ELR (cell line): ENCODE data around the gene SH3RF1.
"Not testable (repeated sequence)": the region's sequence is repeated elsewhere in the genome, so short reads cannot be mapped to it uniquely, and the experiment has no call there.

Experiments used
- DNase-seq: peaks from one replicate; pipeline ENCODE4 v3.0.0-alpha.2; 2015; ENCODE audit warnings: low read depth

The SH3RF1 gene

DNA sequence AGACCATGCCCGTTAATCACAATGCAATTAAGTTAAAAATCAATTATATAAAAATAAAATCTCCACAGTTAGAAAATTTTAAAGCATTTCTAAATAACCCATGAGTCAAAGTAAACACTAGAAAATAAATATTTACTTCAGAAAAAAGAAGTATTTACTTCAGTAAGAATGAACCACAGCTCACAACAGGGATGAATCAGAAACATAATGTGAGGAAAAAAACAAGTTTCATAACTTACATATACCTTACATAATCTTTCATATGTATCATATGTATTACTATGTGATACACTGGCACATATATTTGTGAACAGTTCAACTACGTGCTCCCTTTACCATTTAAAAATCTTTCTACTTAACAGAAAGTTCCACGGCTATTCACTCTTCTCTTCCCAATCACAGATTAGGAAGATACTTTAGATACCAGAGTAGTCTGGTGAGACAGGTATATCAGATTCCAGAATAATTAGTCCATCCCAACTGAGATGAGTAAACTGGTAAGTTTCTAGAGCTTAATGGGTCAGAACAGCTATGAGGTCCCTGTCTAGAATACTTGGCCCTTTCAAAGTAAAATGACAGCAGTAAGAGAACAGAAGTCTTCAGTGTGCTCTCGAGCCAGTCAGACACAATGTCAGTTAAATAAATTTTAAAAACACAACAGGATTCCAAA is 70.3 kb downstream of the SH3RF1 start:
- DNase-seq = peak; percentile 15

DNA sequence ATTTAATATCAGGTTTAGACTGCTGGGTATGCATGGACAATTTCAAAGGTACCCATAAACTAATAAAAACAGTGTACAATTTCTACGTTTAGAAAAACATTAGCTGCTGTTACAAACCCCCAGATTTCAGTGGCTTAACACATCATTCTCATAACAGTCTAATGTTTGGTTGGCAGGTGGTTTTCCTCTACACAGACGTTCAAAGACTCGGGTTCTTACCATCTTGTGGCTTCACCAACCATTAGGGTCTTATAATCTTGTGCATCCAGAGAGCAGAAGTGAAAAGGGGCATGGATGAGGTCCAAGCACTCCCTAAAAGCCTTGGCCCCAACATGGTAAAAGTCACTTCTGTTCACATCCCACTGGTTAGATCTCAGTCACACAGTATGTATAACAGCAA is 71.6 kb downstream of the SH3RF1 start:
- no peak for DNase-seq

DNA sequence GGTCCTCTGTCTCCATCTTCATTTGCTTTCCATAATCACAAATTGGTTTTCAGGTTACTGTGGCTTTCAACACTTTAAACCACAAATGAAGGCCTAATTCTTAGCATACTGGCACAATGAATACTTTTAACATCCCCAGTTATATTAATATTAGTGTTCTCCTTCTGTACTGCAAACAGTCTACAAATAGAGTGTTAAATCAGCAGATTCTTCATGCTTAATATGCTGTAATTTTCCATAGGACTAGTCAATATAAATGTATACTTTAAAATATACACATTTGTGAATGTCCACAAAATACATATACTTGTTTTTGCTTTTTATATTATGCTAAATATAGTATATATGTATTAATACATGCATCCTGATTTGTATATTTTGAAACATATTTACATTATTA is 72.6 kb downstream of the SH3RF1 start:
- DNase-seq = no peak

DNA sequence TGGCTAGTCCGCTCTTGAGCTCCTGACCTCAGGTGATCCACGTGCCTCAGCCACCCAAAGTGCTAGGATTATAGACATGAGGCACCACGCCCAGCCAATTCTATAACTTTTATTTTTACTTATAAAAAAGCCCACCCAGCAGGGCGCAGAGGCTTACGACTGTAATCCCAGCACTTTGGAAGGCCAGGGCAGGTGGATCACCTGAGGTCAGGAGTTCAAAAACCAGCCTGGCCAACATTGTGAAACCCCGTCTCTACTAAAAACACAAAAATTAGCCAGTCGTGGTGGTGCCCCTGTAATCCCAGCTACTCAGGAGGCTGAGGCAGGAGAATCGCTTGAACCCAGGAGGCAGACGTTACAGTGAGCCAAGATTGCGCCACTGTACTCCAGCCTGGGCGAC is 73.5 kb downstream of the SH3RF1 start:
- not testable (repeated sequence) for DNase-seq

DNA sequence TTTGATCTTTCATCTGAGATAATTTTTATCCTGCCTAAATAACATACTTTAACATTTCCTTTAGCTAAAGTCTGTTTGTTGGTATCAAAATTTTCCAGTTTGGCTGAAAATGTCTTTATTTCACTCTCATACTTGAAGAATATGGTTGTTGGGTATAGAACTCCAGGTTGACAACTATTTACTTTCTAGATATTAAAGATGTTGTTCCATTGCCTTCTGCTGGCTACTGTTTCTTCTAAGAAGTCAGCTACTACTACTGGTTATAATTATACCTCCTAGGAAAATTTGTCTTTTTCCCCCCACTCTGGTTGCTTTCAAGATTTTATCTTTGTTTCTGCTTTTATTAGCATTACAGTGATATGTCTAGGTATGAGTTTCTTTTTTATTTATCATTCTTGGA is 75.7 kb downstream of the SH3RF1 start:
- DNase-seq = no peak

DNA sequence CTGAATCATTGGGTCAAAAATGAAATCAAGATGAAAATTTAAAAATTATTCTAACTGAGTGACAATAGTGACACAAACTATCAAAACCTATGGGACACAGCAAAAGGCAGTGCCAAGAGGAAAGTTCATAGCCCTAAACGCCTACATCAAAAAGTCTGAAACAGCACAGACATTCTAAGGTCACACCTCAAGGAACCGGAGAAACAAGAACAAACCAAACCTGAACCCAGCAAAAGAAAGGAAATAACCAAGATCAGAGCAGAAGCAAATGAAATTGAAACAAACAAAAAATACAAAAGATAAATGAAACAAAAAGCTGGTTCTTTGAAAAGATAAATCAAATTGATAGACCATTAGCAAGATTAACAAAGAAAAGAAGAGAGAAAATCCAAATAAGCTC is 80.8 kb downstream of the SH3RF1 start:
- not testable (repeated sequence) for DNase-seq

DNA sequence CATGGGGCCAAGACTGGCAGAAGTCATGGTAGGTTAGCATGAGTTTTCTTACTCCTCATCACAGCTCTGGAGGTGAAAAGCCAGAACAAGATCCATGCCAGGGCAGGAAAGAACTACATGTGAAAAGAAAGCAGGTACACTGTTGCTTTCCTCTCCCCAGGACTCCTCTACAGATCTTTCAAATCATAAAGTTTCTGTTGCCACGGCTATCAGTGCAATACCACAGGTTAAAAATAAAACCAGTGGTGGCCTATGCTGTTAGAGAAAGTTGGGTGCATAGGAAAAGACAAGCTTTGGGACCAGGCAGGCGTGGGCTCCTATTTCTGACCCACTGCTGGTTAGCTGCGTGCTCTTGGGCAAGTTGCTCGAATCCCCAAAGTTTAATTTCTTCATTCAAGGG is 81.4 kb downstream of the SH3RF1 start:
- DNase-seq = no peak

DNA sequence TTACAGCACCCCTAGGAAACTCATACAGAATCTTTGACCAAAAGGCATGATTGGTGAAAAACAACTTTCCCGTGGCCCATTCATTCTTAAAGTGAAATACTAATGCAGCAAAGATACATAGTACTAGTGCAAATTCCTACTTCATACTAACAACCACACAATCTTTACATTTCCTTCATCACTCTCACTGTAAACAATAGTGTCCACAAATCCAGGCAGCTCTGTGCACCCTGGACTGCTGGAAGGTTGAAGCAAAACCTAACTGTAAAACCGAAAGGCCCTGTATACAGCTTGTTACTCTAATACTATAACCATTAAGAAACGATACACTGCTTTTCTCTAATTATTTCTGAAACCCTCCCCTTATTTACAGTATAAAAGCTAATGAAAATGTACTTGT is 82.6 kb downstream of the SH3RF1 start:
- DNase-seq = no peak

DNA sequence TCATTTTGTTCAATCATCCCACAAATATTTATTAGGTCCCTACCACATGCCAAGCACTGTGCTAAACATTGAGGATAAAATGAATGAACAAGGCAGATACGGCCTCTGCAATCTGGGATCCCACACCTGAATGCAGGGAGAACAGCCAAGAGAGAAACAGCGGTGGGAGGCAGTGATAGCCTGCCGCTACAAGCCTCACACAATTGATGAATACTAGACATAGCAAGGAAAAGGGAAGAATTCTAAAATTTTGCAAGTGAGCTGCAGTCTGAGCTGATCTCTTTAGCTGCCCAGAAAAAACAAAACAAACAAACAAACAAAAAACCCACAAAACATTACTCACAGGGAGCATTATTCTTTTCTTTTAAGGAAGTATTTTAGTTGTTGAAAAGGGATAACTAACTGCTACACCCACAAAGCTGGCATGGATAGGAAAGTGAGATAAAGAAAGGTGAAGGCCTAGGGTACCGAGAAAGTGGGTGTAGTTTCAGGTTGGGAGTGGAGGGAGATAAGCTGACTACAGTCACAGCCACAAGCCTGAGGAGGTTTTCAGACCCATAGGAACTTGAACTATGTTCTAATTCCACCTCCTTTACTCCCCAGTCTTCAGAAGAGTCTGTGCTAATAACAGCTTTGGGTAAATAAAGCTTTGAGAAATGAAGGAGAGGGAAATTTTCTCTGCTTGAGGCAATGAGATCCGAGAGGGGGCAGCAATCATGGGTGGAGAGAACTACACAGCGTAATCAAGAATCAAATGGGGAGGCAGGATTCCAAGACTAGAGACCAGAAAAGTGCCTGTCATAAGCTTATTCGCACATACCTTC is 85.4 kb downstream of the SH3RF1 start:
- DNase-seq = no peak

DNA sequence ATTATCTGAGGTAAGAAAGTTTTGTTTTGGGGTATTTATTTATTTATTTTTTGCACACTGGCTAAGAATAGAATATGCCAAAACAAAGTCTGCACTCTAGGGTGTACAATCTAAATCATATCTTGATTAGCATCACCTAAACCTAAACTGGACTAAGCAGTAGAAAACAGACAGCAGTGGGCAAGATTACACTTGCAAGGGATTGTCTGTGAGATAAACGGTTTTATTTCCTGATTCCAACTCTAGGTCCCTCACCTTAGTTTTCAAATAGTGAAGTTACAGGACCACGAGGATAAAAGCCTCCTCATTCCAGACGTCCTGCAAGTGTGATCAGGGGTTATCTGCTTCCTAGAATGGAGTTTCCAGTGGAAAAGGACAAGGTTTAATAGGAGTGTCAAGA is 86.1 kb downstream of the SH3RF1 start:
- no peak for DNase-seq

DNA sequence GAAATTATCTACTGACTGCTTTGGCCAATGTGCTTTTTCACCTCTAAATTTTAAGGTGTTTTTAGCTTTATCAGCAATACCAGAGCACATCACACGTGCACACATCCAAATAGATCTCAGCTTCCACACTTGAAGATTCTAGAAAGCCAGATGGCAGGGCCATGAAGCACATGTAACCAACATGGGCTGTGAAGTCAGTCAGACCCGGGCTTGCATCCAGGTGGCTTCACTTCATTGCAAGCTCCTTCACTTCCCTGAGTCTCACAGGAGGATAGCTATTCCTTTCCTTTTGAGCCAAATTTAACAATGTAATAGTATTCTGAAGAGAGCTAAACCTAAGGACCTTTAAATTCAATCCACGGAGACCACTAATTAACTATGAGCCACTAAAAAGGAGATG is 86.5 kb downstream of the SH3RF1 start:
- DNase-seq = no peak

DNA sequence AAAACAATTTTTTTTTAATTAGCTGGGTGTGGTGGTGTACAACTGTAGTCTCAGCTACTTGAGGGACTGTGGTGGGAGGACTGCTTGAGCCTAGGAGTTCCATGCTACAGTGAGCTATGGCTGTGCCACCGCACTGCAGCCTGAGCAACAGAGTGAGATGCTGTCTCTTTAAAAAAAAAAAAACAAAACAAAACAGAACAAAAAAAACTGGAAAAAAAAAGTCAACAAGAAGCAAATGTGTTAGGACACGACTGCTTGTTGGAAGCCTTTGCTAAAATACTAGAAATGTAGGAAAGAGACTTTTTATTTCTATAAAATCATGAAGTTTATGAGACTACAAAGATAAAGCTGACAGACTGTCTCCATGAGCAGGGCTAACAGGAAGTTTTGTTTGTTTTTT is 87.2 kb downstream of the SH3RF1 start:
- no peak for DNase-seq

DNA sequence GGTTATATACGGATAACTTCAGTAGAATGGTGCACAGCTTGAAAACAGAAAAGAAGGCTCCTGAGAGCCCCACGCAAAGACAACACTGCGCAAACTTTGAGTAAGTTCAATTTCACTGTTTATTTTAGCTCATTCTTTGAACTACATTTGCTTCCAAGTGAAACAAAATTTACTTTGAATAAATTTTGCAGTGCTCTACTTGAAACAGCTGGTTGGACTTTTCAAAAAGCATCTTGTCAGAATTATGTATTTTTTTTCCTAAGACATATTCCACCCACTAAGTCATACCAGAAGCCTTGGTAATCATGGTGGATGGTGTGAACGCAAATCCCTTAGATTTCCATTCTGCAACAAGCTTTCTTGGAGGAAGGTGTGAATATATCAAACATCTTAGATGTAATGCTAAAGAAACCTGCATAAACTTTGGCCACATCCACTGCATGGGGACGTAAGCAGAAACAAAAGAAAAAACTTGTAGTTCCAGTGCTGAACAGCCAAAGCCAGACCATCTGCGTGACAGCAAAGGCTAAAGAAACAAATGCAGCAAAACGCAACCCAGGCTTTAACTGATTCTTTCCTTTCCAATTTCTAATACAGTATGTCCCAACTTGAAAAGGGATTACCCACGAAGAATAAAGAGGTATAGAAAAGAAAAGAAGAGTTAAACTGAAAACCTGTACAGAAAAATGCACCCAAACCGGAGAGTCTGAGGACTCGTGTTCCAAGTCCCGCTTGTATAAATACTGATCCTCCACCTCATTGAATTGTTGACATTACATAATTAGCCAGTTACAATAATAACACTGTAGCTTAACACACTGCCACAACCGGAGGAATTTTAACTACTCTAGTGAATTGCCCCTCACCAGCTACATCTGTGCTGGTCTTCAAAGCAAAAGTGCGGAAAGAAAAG is 90.9 kb downstream of the SH3RF1 start:
- DNase-seq = no peak

DNA sequence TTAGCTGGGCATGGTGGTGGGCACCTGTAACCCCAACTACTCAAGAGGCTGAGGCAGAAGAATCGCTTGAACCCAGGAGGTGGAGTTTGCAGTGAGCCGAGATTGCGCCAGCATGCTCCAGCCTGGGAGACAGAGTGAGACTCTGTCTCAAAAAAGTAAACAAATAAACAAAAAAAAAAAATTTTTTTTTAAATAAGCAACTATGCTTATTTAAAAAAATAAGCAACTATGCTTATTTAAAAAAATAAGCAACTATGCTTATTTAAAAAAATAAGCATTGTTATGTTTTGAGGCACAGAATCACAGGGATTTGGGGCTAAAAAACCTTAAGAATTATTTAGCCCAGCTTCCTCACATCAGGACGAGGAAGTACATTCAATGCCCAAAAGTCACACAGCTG is 92.7 kb downstream of the SH3RF1 start:
- not testable (repeated sequence) for DNase-seq

DNA sequence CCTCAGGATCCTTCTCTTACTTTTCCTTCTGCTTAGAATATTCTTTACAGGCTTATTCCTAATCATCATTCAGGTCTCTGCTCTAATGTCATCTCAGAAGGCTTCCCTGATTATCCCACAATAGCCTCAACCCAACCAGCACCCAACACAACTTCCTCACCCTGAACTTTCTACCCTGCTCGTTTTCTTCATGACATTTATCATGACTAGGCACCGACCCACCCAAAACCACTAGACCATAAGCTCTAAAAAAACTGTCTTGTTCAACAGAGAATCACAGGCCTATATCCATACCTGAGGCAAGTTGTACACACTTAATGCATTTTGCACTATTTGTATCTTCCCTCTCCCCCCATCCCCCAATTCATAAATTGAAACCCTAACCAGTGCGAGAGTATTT is 95.3 kb downstream of the SH3RF1 start:
- DNase-seq = no peak

DNA sequence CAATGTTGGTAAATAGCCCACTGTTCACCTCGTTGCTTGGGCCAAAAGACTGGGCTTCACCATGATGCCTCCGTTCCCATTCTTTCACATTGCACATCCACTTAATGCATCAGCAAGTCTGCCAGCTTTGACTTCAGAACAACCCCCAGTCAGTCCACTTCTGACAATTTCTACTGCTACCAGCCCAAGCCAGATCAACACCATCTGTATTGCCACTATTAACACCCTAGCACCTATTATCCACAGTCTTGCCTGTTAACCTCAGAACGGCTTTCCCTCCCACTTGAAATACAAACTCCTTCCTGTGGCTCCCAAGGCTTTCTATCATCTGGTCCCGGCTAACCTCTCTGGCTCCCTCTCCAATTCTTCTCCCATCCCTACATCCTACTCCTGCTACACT is 95.7 kb downstream of the SH3RF1 start:
- DNase-seq = no peak

DNA sequence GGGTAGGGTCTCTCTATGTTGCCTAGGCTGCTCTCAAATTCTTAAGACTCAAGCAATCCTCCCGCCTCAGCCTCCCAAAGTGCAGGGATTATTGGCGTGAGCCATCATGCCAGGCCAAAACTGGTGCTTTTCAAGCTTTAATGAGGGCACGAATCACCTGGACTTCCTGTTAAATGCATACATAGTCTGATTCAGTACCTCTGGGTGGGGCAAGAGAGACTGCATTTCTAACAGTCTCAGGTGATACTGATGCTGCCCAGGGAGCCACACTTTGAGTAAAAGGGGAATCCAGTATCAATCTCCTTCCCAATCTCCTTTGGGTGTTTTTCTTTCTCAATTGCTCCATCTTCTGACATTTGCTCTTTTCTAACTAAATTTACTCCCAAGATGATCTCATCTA is 96.5 kb downstream of the SH3RF1 start:
- DNase-seq = no peak

DNA sequence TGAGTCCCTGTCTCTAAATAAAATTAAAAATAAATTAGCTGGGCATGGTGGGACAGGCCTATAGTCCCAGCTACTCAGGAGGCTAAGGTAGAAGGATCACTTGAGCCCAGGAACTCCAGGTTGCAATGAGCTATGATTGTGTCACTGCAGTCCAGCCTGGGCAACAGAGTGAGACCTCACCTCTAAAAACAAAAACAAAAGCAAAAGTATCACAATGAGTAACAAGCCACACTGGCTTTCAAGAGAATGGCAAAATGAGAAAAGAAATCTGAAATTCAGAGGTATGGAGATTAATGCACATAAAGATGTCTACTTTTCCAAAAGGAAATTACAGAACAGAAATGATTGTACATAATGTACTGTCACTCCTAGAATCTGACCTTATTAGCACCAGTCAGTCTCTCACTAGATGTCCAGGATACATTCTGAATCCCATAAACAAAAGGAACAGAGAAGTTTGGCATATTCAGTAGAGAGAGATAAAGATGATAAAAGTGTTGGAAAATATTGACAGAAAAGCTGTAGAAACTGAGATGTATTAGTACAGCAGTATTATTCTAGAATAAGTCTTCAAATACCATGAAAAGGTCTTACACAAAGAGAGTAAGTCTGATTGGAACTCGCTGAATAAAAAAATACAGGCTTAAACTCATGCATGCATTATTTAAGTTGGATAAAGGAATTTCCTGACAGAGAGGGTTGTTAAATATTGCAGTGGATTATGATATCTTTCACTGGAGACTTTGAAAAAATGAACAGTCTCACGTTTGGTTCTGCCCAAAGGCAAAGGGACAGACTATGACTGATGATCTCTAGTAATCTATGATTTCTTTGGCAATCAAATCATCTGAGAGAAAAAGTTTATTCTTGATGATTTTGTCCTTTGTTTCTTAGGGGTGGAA is 102.5 kb downstream of the SH3RF1 start:
- DNase-seq = no peak

DNA sequence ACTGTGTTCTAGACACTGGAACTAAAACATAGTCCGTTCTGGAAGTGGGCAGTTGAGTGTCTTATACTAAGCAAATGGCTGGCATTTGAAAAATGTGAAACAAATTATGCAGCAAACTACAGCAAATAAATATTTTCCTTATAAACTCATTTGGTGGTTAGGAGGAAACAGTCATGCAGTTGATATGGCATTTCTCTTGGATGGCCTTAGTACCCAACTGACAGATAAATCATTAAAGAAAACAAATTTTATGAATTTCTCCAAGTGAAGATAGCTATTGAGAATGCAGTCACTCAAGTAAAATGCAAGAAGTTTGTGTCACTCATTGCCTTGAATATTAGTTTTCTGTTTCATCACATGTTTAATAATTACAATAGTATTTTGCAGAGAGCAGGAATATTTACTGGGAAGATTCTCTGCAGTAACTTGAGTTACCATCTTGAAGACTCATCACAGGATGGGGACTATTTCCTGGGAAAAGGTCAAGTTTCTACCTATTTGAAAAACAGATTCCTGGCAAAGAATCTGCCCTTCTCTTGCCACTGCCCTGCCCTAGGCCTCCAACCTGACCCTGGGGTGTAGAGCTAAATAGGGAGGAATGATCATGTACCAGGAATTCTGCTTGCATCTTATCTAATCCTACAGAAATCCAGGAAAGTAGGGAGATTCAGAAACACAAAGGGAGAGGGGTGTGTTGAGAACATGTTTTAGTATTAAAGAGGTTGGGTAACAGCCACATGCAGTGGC is 105.9 kb downstream of the SH3RF1 start:
- peak; percentile 63 for DNase-seq

DNA sequence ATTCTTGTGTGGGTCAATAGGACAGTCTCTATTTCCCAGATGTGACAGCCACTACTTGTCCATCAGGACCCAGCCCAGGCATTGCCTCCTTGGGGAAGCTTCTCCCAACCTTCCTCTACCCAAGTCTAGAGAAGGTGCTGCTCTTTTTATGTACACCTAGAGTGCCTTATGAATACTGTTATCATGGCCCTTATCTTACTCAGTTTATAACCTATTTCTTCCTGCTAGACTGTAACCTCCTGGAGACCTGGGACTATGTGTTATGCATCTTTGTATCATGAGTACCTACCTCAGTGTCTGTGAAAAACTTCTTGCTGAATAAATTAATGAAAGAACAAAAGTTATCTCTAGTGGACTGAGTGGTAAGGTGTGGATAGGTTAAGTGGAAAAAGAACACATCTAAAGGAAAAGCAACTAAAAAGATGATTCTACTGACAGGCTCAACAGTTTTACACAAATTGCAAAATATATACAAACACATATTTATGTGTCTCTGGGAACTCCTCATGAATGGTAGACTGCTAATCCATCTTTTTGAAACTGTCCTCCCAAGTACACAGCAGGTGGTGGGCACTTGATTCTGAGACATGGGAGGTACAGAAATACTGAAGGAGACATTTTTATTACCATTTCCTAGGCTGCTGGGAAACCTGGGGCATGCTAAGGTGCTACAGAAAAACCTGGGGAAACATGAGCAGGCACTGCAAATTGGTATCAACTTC is 106.6 kb downstream of the SH3RF1 start:
- no peak for DNase-seq
